Astrocyte (in vitro differentiated cells and primary cell): ENCODE measurements around the gene PDSS1.
"Not testable (repeated sequence)": the region's sequence is repeated elsewhere in the genome, so short reads cannot be mapped to it uniquely, and the experiment has no call there.

ENCODE experiments used
- EZH2 ChIP-seq: IDR thresholded peaks from 2 replicates; pipeline ENCODE4 v1.6.1; 2012; ENCODE audit warnings: mild to moderate bottlenecking, low read length, inconsistent platforms; ENCODE audit not compliant: insufficient read depth
- TF ChIP-seq, protein P1 (sequence below): IDR thresholded peaks from 2 replicates; pipeline ENCODE4 v1.5.1; 2011; ENCODE audit warnings: low read depth, mild to moderate bottlenecking, inconsistent platforms, low read length, moderate library complexity; ENCODE audit not compliant: insufficient read depth

DNA sequence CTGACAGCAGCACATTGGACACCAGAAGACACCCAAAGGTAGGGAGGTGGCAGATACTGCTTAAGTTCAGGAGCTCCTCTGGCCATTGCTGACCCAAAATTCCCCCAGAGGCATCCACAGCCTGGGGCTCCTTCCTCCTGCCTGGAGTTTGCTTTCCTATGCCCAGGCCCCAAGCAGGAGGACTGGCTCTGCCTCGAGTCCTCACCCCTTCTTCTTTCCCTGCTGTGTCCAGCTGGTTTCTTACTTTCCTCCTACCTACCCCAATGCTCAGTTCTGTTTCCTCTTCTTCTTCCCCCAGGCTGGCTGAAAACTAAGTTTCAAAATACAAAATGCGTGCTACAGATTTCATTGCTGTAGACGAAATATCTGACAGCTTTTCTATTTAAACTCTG is 49.3 kb upstream of the PDSS1 start:
- TF ChIP-seq, protein P1, sequence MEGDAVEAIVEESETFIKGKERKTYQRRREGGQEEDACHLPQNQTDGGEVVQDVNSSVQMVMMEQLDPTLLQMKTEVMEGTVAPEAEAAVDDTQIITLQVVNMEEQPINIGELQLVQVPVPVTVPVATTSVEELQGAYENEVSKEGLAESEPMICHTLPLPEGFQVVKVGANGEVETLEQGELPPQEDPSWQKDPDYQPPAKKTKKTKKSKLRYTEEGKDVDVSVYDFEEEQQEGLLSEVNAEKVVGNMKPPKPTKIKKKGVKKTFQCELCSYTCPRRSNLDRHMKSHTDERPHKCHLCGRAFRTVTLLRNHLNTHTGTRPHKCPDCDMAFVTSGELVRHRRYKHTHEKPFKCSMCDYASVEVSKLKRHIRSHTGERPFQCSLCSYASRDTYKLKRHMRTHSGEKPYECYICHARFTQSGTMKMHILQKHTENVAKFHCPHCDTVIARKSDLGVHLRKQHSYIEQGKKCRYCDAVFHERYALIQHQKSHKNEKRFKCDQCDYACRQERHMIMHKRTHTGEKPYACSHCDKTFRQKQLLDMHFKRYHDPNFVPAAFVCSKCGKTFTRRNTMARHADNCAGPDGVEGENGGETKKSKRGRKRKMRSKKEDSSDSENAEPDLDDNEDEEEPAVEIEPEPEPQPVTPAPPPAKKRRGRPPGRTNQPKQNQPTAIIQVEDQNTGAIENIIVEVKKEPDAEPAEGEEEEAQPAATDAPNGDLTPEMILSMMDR, result not testable (repeated sequence)
- TF ChIP-seq EZH2, result not testable (repeated sequence)
